GM21717 (cell line): Measurements from ENCODE around the gene COL3A1.

Source experiments
- ATAC-seq: cut with Tn5 transposase; IDR thresholded peaks from one replicate; pipeline ENCODE4 v1.9.1; 2021; ENCODE audit warnings: mild to moderate bottlenecking, moderate library complexity; ENCODE audit not compliant: unreplicated experiment

Gene COL3A1

DNA sequence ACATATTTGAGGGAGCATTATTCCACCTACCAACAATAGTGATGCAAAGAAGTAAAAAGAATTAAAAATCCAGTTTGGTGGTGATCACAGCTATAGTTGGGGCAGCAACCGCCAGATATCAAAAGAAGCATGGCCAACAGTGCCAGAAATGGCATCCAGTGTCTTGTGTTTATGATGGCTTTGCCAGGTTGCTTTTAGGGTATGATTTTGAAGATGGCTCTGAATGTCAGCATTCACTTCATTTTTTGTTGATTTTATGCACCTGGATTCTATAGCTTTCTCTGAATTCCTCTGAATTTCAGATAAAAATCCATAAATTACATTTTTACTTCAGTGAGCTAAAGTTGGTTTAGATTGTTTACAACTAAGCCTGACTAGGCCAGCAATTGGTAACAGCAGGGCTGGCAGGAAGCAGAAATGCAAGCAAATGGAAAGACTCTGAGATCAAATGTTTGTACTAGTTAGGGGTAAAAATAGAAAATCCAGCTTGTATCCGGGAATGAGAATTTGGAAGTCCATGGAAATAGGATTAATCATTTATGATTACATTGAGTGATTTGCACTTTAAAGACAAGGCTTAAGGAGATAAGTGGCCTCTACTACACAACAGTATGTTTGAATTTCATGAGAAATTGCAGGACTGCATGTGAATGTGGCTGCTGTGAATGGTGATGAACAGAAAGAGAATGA, 40.4 kb downstream of the COL3A1 start:
- ATAC-seq = no peak

DNA sequence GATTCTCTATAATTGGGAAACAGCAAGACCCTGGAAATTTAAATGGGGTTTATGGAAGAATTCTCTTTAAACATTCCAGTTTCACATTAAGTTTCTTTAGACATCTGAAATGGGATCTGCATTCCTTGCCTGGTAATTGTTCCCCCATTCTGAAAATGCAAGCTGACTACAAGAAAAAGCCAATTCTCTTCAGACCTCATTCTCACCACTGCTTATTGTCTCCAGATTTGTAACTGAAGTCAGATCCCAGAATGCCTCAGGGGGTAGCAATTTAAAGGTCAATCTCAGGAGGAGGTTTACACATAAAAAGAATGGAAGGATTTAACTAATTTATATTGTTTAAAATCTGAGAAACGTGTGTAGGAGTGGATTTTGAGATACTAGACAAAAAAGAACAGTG, 41.2 kb downstream of the COL3A1 start:
- ATAC-seq = no peak

DNA sequence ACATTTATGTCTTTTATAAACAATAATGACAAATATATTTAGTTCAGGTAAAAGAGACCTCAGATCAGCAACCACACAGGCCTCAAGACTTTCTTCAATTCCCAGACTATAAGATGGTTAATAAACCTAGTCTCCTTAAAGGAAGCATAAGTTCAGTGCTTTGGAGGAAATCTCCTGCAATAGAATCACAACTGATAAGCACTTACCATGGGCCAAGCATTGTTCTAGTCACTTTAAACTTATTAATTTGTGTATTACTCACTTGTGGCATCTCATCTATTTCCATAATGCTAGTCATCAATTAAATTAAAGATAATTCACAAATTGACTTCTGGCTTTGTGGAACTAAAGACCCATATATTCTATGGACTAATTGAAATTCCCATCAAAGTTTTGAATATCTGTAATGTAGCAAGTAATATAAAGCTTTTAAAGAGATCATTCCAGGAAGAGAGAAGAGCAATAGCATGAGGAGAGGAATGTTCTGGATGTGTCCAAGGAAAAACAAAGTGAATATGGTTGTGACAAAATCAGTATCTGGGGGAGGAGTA, 42.2 kb downstream of the COL3A1 start:
- ATAC-seq = no peak

DNA sequence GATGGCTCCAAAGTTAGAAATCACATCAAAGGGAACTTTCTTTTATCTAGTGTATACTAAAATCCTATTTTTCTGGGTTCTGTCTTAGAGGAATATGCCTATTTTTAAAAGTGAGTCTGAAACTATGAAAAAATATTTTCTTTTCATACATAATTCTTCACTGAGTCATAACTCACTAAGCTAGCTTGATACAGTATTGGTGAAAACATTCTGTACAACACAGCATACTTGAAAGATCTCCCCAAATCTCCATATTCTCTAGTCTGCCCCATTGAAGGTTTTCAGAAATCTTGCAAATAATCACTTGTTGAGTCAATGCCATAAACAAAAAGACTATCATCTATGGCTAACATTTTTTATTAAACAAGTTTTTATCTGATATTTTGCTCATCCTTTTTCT, 44.5 kb downstream of the COL3A1 start:
- ATAC-seq = no peak

DNA sequence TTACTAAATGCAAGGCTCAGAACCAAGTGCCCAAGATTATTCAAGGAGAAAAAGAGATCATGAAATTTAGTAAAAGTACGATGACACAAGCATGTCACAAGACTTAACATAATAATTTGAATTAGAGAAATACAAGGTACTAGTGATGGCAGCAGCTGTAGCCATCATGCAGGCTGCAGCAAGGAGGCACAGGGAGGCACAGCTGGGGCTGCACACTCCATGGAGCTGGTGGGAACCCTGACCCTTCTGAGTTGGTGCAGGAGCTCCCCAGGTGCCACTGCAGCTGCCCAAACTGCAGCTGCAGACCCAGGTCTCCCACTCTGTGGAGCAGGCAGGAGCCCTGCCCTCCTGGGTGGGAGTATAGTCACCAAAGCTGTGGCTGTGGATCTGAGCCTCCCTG, 46.0 kb downstream of the COL3A1 start:
- ATAC-seq = no peak

DNA sequence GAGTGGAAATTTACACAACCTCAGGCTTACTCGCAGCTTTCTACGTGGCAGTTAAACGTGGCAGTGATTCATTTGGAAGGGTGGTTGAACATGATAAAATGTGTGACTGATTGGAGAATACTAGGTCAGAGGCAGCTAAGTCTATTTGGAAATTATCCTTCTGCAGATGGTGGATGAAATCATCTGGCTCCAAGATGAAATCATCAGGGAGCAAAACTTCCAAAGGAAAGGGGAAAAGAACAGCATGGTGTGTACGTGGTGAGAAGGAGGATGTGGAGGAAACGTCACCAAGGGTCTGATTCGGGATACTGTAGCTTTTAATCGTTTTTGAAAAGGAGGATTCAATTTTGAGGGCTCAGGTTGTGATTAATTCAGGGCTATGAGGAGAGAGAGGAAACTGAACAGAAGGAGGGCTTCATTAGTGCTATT, 47.9 kb downstream of the COL3A1 start:
- ATAC-seq = no peak

DNA sequence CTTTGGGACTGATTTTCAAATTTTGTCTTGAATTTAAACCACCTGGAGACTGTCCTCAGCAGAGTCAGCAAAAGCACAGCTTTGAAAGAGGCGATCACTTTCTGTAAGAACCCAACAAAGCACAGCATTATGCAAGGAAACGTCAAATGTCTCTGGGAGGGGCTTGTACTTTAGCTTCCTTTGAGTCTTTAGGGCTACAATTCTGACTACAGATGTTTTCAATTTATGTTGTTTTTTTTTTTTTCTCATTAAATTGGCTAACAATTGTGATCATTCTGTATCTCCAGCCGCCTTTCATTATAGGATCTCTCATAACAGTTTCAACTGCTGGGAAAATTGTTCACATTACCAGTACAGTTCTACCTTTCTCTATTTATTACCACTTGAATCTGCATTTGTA, 48.3 kb downstream of the COL3A1 start:
- no peak for ATAC-seq

DNA sequence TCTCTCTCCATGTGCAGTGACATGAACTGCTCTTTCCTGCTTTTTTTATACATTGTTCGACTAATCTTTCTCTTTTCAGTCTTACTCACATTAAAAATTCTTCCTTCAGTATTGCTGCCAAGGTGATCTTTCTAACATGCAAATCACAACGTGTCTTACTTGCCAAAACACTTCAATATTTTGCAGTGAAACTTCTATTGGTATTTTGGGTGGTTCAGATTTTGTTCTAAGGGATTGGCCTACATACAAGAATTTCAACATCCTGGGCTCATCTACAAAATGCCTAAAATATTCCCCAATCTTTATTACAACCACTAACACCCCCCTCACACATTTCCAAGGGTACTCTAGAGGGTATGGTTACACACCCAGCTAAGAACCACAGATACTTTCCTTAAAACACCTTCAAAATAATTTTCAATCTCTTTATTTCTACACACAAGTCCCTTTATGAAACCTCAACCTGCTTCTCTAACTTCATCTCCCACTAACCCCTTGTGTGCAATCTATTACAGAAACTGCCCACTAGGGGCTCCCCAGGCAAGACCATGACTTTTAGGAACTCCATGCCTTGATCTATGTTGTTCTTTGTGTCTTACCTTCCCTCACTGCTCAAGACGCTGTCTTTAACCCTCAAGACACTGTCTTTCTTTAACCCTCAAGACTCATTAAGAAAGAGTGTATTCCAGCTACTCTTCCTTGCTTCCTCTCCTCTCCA, 50.9 kb downstream of the COL3A1 start:
- ATAC-seq = no peak

DNA sequence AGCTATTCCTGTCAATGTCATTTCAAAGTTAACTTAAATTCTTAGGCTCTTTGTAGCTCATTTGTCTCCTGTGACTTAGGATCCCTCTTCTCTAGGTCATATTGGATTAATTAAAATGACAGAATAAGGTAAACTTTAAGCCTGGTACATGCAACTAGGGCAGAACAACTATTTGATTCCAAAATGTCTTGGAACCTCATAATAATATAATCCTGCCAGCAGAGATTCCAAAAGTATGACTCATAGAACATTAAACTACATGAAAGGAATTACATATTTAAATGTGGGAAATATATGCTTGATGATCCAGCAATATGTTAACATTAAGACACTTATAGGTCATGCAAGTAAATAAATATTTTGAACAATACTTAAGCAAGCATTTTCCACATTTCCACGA, 63.3 kb downstream of the COL3A1 start:
- ATAC-seq = no peak

DNA sequence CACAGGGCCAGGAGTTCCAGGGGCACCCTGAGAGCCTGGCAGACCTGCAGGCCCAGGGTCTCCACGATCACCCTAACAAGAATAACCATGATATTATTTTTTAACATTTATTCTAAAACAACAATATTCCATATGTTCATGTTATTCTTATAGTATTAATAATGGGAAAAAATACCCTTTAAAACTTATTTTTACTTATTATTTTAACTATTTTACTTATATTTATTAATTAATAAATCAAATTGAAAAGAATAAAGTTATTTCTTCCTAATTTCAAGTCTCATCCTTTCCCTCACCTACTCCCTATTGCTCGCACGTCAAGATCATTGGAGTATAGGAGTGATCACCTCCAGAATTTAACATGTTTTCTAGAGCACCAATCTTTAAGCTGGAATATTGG, 71.7 kb downstream of the COL3A1 start:
- no peak for ATAC-seq

DNA sequence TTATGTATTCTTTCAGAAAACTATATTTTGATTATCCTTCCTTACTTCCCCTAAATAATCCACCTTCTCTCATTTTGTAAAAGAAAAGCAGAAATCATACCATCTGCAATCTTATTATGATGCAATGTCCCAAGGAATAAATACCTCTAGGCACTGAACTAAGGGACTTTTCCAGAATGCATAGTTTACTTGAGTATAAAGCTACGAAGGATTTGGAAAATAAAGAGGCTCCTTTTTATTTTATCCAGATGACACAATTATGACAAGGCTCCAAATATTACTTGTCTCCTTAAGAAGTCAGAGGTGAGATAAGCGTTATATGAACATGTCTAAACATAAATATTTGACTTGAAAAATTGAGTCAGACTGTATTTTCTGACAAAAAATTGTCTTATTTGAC, 72.1 kb downstream of the COL3A1 start:
- ATAC-seq = no peak

DNA sequence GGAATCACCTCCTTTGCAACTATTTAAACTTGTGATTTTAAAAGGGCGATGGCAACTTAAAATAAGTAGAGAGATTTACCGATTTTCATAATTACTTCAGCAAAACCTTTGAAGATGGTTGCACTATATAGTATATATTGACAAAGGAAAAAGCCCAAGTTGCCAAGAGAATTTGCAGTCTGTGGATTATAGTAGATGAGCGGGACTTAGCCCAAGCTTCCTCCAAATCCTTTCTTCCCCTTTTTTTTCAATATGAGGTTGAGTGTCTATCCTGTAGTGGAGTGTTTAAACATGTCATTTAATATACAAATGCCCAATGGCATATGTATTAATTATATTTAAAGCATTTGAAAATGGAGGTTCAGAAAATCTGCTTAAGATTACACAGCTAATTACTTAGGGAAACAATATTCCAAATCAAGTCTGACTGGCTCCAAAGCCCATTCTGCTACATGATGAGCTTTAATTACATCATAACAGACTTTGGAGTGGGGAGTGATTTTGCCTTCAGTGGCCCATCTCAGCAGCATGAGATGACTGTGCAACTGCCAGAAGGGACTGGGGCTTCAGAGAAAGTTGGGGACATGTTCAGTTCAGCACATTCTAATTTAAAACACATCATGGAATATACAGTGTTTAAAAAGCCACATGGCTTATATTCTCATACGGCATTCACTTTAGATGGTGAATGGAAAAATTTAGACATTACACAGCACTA, 73.2 kb downstream of the COL3A1 start:
- ATAC-seq = no peak

DNA sequence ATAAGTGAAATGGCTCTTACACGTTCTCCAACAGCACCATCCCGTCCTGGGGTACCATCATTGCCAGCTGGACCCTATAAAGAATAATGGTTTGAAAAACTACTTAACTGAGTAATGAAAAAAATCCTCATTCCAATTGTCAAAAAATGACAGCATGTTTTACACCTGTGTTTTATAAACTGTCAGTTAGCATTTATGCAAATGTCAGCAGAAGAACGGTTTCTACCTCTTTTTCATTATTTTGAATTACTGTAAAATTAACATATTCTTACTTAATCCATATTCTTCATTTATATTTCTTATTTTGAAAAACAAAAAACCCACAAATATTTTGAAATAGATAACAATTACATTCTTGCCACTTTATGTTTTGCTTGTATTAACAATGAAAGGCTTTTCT, 74.0 kb downstream of the COL3A1 start:
- no peak for ATAC-seq

DNA sequence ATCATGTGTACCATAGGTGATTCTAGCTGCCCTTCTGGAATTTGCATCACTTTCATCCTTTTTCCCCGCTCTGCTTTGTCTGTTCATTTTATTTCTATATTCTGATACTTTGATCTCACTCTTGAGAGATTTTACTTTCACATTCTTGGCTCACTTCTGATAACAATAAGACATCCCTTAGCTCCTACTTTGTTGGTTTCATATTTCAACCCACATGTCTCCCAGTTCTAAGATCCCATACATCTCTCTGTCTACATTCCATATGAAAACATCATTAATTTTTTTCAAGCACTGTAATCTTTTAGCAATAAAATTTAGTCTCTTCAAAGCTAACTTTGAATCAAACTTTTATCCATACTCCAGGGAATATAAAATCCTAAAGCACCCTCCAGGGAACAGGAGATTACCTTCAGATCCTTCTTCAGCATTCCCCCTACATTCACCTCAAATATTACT, 75.6 kb downstream of the COL3A1 start:
- ATAC-seq = no peak

DNA sequence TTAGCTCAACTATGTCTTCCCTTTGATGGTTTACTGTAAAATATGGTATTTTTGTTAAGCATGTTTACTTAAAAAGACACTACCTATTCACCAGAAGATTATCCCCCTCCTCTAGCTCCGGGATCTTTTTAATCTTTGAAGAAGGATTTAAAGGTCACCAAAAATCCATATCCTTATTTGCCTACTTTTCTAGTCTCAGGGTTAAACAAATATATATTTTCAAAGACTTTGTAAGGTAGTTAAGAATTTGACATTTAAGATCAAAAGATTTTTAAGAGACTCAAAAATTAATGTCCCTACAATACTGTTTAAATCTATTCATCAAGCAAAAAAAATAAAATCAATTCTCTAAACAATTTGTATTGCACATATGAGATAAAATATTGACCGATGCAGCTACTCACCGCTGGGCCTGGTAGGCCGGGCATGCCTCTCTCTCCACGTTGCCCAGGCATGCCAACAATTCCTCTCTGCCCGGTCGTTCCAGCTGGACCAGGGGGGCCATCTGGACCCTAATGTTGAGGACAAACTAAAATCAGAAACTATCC, 76.1 kb downstream of the COL3A1 start:
- no peak for ATAC-seq

DNA sequence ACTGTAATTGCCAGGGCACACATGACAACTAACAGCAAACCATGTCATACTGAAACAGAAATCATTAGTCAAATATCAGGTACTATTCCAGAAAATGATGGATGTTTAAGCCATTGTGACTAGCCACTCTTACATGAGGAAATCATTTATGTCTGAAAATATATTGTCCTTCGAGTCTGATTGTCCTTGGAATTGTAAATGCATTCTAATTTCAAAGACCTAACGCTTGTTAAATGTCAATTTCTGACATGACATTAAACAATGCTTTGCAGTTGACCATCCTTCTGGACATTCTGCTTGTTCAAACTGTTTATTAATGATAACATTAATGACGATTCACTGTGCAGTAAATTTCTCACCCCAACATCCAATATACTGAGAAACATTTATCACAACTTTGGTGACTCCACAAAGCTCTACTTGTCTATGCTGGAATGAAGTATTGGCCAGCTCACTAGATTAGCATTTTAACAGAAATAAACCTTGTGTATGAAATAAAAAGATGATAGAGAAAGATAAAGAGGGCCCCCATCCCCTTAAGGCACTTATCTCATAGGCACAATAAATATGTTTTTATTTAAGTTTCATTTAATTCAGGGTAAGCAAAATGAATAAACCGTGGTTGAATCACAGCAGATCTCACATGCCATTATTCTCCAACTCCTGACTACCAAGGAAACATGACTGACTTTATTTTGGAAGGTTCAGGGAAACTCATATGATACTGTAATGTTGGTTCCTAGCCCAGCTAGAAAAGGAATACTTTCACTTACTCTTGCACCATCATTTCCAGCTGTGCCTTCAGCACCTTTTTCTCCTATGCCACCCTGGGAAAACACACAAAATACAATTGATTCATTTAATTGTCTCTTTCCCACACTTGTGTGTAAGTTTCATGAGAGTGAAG, 82.3 kb downstream of the COL3A1 start:
- no peak for ATAC-seq

DNA sequence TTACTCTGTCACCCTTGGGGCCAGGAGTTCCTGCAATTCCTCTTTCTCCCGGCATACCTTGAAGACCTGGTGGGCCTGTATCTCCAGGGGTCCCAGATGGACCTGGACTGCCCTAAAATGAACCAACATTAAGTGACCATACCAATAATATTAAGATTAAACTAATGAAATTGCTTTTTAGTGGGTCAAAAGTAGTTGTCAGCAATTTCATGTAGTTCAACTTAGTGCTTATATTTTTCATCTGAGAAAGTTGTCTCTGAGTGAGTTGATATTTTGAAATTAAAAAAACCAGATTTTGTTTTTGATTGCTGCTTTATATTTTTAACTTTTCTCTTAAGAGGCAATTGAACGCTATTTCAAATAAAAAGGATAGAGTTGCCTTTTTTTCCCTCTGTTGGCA, 83.1 kb downstream of the COL3A1 start:
- ATAC-seq = no peak

DNA sequence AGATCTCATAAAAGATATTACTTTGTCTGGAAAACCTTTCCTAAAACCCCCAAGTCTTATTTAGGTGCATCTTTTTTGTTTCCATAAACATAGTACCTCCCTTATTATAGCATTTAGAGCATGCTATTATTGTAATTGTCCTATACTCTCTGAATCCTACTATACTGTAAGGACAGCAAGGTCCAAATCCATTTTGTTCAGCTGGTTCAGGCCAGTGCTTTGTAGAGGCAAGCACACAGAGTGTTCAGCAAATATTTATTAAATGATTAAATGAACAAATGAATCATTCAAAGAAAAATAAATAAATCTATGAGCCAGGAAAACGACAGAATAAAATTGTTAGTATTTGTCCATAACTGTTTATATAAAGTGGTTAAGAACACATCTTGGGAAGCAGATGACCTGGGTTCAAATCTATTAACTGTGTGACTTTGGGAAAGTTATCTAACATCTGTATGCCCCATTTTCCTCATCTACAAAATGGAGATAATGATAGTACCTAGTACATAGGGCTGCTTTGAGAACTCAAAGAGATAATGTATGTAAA, 86.0 kb downstream of the COL3A1 start:
- ATAC-seq = no peak
